A673 (cell line): ENCODE measurements around the gene OR51G1.

Source experiments
- EZH2 ChIP-seq: fragments of 200-600 bp; sonication (generic); IDR thresholded peaks from 2 replicates; pipeline ENCODE4 v1.6.1; 2017; ENCODE audit warnings: borderline replicate concordance, low read depth, mild to moderate bottlenecking, mixed read lengths, antibody characterized with exemption, low read length; ENCODE audit not compliant: poor library complexity, severe bottlenecking
- TF ChIP-seq, protein P1 (sequence below): fragments of 300-800, 200-600 bp; sonication (generic); conservative IDR thresholded peaks from 2 replicates; pipeline ENCODE4 v1.5.1; 2017; ENCODE audit warnings: low read depth, mild to moderate bottlenecking, antibody characterized with exemption, low read length, moderate library complexity, mixed read lengths

DNA sequence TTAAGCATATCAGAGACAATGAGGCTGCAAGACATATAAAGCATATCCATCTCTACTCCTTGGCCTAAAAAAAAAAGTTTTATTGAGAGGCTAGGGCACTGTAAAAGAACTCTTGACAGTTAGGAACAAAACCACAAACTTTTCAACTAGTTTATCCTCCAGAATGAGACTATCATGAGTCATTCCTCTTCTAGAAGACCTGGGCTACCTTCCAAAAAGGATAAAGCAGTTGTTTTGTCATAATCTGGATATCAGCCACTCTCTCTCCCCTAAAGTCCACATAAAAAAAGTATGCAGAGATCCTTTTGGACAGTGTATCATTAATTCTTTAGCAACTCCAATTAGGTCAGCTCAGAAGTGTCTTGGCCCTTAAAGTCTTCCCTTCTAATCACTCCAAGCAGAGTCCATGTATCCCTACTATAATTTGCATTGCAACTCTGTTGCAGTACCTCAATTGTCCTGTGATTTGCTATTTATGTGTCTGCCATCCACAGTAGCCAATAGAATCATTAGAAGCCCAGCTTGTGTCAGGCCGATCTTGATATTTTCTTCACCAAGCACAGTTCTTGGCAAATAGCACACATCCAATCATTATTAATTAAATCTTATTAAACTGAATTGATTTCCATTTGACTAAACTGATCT lies 32.0 kb downstream of the OR51G1 start:
- TF ChIP-seq, protein P1, sequence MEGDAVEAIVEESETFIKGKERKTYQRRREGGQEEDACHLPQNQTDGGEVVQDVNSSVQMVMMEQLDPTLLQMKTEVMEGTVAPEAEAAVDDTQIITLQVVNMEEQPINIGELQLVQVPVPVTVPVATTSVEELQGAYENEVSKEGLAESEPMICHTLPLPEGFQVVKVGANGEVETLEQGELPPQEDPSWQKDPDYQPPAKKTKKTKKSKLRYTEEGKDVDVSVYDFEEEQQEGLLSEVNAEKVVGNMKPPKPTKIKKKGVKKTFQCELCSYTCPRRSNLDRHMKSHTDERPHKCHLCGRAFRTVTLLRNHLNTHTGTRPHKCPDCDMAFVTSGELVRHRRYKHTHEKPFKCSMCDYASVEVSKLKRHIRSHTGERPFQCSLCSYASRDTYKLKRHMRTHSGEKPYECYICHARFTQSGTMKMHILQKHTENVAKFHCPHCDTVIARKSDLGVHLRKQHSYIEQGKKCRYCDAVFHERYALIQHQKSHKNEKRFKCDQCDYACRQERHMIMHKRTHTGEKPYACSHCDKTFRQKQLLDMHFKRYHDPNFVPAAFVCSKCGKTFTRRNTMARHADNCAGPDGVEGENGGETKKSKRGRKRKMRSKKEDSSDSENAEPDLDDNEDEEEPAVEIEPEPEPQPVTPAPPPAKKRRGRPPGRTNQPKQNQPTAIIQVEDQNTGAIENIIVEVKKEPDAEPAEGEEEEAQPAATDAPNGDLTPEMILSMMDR = no peak
- TF ChIP-seq EZH2 = no peak
